OCI-LY7 (cell line): ENCODE measurements around the gene KCNH1.

Experiments used
- EZH2phosphoT487 ChIP-seq: fragments of 200-600 bp; sonication (generic); IDR thresholded peaks from 2 replicates; pipeline ENCODE4 v1.6.1; 2018; ENCODE audit warnings: low read depth, borderline replicate concordance, mild to moderate bottlenecking, mixed run types, antibody characterized with exemption, low read length, moderate library complexity, mixed read lengths
- TF ChIP-seq, protein P1 (sequence below): fragments of 200-600 bp; sonication (generic); conservative IDR thresholded peaks from 2 replicates; pipeline ENCODE4 v1.5.1; 2014; ENCODE audit warnings: mild to moderate bottlenecking, antibody characterized with exemption, low read length, moderate library complexity, mixed read lengths

- TF ChIP-seq, protein P1, sequence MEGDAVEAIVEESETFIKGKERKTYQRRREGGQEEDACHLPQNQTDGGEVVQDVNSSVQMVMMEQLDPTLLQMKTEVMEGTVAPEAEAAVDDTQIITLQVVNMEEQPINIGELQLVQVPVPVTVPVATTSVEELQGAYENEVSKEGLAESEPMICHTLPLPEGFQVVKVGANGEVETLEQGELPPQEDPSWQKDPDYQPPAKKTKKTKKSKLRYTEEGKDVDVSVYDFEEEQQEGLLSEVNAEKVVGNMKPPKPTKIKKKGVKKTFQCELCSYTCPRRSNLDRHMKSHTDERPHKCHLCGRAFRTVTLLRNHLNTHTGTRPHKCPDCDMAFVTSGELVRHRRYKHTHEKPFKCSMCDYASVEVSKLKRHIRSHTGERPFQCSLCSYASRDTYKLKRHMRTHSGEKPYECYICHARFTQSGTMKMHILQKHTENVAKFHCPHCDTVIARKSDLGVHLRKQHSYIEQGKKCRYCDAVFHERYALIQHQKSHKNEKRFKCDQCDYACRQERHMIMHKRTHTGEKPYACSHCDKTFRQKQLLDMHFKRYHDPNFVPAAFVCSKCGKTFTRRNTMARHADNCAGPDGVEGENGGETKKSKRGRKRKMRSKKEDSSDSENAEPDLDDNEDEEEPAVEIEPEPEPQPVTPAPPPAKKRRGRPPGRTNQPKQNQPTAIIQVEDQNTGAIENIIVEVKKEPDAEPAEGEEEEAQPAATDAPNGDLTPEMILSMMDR = no peak
- no peak for TF ChIP-seq EZH2phosphoT487
Measured at GRCh38 chr1:210686841-210687240, 447.1 kb downstream of the KCNH1 start.
